ENCODE measurements around the gene ARHGAP8.

The ARHGAP8 gene

GRCh38 chr22:44859641-44860040 is 107.3 kb downstream of the ARHGAP8 start:
- Histone ChIP-seq H3K27ac (no peak overlapping the region), H3K4me3 (no peak overlapping the region), H3K9me3 (ENCODE audit: low read depth, low read length) (no peaks in the 10 kb centered on the region), H3K9ac (ENCODE audit: insufficient read length) (no peak overlapping the region), H3K36me3 (ENCODE audit: insufficient read depth, low read length) (no peaks in the 10 kb centered on the region)
- TF ChIP-seq EZH2 (IDR thresholded peaks at IDR 0.05) (no peak), FOXP2 (optimal IDR thresholded peaks at IDR 0.05; ENCODE audit: control extremely low read depth, extremely low read length, insufficient read depth) (no peak), POLR2AphosphoS5 (IDR thresholded peaks at IDR 0.05; ENCODE audit: borderline replicate concordance, low read depth, low read length) (no peak)
- no peak for DNase-seq (ENCODE audit: low read depth, low spot score)

- Histone ChIP-seq H3K9ac (ENCODE audit: insufficient read length) (no peak overlapping the region), H3K27ac (no peak overlapping the region), H3K4me3 (no peak overlapping the region), H3K36me3 (ENCODE audit: insufficient read depth, low read length) (no peaks in the 10 kb centered on the region), H3K9me3 (ENCODE audit: low read depth, low read length) (no peaks in the 10 kb centered on the region)
- no peak for DNase-seq (ENCODE audit: low read depth, low spot score)
- TF ChIP-seq EZH2 (IDR thresholded peaks at IDR 0.05), result no peak
- no peak for TF ChIP-seq POLR2AphosphoS5 (IDR thresholded peaks at IDR 0.05; ENCODE audit: borderline replicate concordance, low read depth, low read length)
- no peak for TF ChIP-seq FOXP2 (optimal IDR thresholded peaks at IDR 0.05; ENCODE audit: control extremely low read depth, extremely low read length, insufficient read depth)
Observed at GRCh38 chr22:44860311-44860710, 107.9 kb downstream of the ARHGAP8 start.

GRCh38 chr22:44861245-44861644 is 108.9 kb downstream of the ARHGAP8 start:
- no peak overlapping the region for H3K27ac ChIP-seq
- no peaks in the 10 kb centered on the region for H3K9me3 ChIP-seq (ENCODE audit: low read depth, low read length)
- DNase-seq (ENCODE audit: low read depth, low spot score), result no peak

DNA sequence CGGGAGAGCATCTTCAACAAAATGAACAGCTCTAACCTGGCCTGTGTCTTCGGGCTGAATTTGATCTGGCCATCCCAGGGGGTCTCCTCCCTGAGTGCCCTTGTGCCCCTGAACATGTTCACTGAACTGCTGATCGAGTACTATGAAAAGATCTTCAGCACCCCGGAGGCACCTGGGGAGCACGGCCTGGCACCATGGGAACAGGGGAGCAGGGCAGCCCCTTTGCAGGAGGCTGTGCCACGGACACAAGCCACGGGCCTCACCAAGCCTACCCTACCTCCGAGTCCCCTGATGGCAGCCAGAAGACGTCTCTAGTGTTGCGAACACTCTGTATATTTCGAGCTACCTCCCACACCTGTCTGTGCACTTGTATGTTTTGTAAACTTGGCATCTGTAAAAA is 109.9 kb downstream of the ARHGAP8 start:
- Histone ChIP-seq H3K27ac (no peak overlapping the region), H3K9me3 (ENCODE audit: low read depth, low read length) (no peaks in the 10 kb centered on the region), H3K9ac (ENCODE audit: insufficient read length) (no peak overlapping the region), H3K4me3 (no peak overlapping the region), H3K36me3 (ENCODE audit: insufficient read depth, low read length) (no peaks in the 10 kb centered on the region)
- TF ChIP-seq EZH2 (IDR thresholded peaks at IDR 0.05), result no peak
- DNase-seq (ENCODE audit: low read depth, low spot score), result no peak

More at GRCh38 chr22:44861245-44861644, 108.9 kb downstream of the ARHGAP8 start:
- TF ChIP-seq EZH2 (IDR thresholded peaks at IDR 0.05) (no peak), POLR2AphosphoS5 (IDR thresholded peaks at IDR 0.05; ENCODE audit: borderline replicate concordance, low read depth, low read length) (no peak), FOXP2 (optimal IDR thresholded peaks at IDR 0.05; ENCODE audit: control extremely low read depth, extremely low read length, insufficient read depth) (no peak)
- Histone ChIP-seq H3K9ac (ENCODE audit: insufficient read length) (no peak overlapping the region), H3K4me3 (no peak overlapping the region), H3K36me3 (ENCODE audit: insufficient read depth, low read length) (no peaks in the 10 kb centered on the region)

- H3K9ac ChIP-seq (ENCODE audit: insufficient read length), result no peak overlapping the region
- no peak overlapping the region for H3K27ac ChIP-seq
- no peak overlapping the region for H3K4me3 ChIP-seq
- no peaks in the 10 kb centered on the region for H3K9me3 ChIP-seq (ENCODE audit: low read depth, low read length)
- no peaks in the 10 kb centered on the region for H3K36me3 ChIP-seq (ENCODE audit: insufficient read depth, low read length)
- no peak for TF ChIP-seq POLR2AphosphoS5 (IDR thresholded peaks at IDR 0.05; ENCODE audit: borderline replicate concordance, low read depth, low read length)
- TF ChIP-seq FOXP2 (optimal IDR thresholded peaks at IDR 0.05; ENCODE audit: control extremely low read depth, extremely low read length, insufficient read depth), result no peak
- TF ChIP-seq EZH2 (IDR thresholded peaks at IDR 0.05), result no peak
- no peak for DNase-seq (ENCODE audit: low read depth, low spot score)
Observed at GRCh38 chr22:44862981-44863860, 110.8 kb downstream of the ARHGAP8 start.

GRCh38 chr22:44865193-44866057 is 113.0 kb downstream of the ARHGAP8 start:
- H3K9me3 ChIP-seq (ENCODE audit: low read depth, low read length), result no peaks in the 10 kb centered on the region
- TF ChIP-seq POLR2AphosphoS5 (IDR thresholded peaks at IDR 0.05; ENCODE audit: borderline replicate concordance, low read depth, low read length) (no peak), EZH2 (IDR thresholded peaks at IDR 0.05) (no peak)
- no peak overlapping the region for H3K27ac ChIP-seq
- no peak overlapping the region for H3K9ac ChIP-seq (ENCODE audit: insufficient read length)
- no peaks in the 10 kb centered on the region for H3K36me3 ChIP-seq (ENCODE audit: insufficient read depth, low read length)
- no peak overlapping the region for H3K4me3 ChIP-seq
- no peak for DNase-seq (ENCODE audit: low read depth, low spot score)

GRCh38 chr22:44869196-44869595 is 116.8 kb downstream of the ARHGAP8 start:
- Histone ChIP-seq H3K27ac (no peak overlapping the region), H3K4me3 (no peak overlapping the region), H3K36me3 (ENCODE audit: insufficient read depth, low read length) (no peaks in the 10 kb centered on the region), H3K9me3 (ENCODE audit: low read depth, low read length) (no peaks in the 10 kb centered on the region), H3K9ac (ENCODE audit: insufficient read length) (no peak overlapping the region)
- no peak for TF ChIP-seq POLR2AphosphoS5 (IDR thresholded peaks at IDR 0.05; ENCODE audit: borderline replicate concordance, low read depth, low read length)
- TF ChIP-seq FOXP2 (optimal IDR thresholded peaks at IDR 0.05; ENCODE audit: control extremely low read depth, extremely low read length, insufficient read depth), result no peak
- TF ChIP-seq EZH2 (IDR thresholded peaks at IDR 0.05), result no peak
- no peak for DNase-seq (ENCODE audit: low read depth, low spot score)

GRCh38 chr22:44870021-44870420 is 117.6 kb downstream of the ARHGAP8 start:
- Histone ChIP-seq H3K36me3 (ENCODE audit: insufficient read depth, low read length) (no peaks in the 10 kb centered on the region), H3K27ac (no peak overlapping the region), H3K9me3 (ENCODE audit: low read depth, low read length) (no peaks in the 10 kb centered on the region), H3K9ac (ENCODE audit: insufficient read length) (no peak overlapping the region), H3K4me3 (no peak overlapping the region)
- no peak for TF ChIP-seq POLR2AphosphoS5 (IDR thresholded peaks at IDR 0.05; ENCODE audit: borderline replicate concordance, low read depth, low read length)
- no peak for TF ChIP-seq FOXP2 (optimal IDR thresholded peaks at IDR 0.05; ENCODE audit: control extremely low read depth, extremely low read length, insufficient read depth)
- TF ChIP-seq EZH2 (IDR thresholded peaks at IDR 0.05), result no peak
- DNase-seq (ENCODE audit: low read depth, low spot score), result no peak

Data from SK-N-MC (cell line).